Activated naive CD4-positive, alpha-beta T cell treated with anti-CD3 and anti-CD28 coated beads for 36 hours (primary cell): ENCODE measurements around the gene TLCD3B. TPM values are rescaled to one million over a fixed set of nuclear protein-coding genes. Genes with fewer than 3 reads are reported as not detected.

Experiments
- CTCF ChIA-PET: fragments of 350-600 bp; sonication (Branson Sonifier 250); formaldehyde crosslinking; loops from one replicate; lab custom pipeline; 2021; ENCODE audit warnings: antibody characterized with exemption; lab: Charles Lee
- DNase-seq: peaks from one replicate; pipeline ENCODE4 v3.0.0-alpha.2; 2020
- H3K27ac Mint-ChIP-seq: one replicate; pipeline ENCODE4 v1.8.0; 2021; ENCODE audit warnings: mild to moderate bottlenecking, mixed read lengths
- H3K27me3 Mint-ChIP-seq: one replicate; pipeline ENCODE4 v1.8.0; 2021; ENCODE audit warnings: low read depth, mixed read lengths
- H3K36me3 Mint-ChIP-seq: one replicate; pipeline ENCODE4 v1.8.0; 2021; ENCODE audit warnings: low read depth, mixed read lengths
- H3K4me1 Mint-ChIP-seq: one replicate; pipeline ENCODE4 v1.8.0; 2021; ENCODE audit warnings: low read depth, mixed read lengths
- H3K4me3 Mint-ChIP-seq: one replicate; pipeline ENCODE4 v1.8.0; 2021; ENCODE audit warnings: mild to moderate bottlenecking, moderate library complexity, mixed read lengths
- H3K9me3 Mint-ChIP-seq: one replicate; pipeline ENCODE4 v1.8.0; 2021; ENCODE audit warnings: mixed read lengths
- intact Hi-C: fragments of 100-400 bp; cut with micrococcal nuclease; formaldehyde crosslinking; loops from one replicate; pipeline ENCODE4 v1.15.1; 2023
- total RNA-seq, 2 experiments: library from RNA; stranded (reverse); gene quantifications; one replicate each; pipeline ENCODE4 v1.2.3, GENCODE V29; 2021

The TLCD3B gene
- total RNA-seq, 2 experiments from 2014 or later: 4.6 to 6.1 TPM

GRCh38 chr16:30000735-30001631 lies 30.1 kb downstream of the TLCD3B start:
- no peak for DNase-seq
- Mint-ChIP-seq H3K4me1 (peaks cover 17% of the 10 kb centered on the region), H3K9me3 (no peaks in the 10 kb centered on the region), H3K27me3 (no peaks in the 10 kb centered on the region), H3K4me3 (no peak overlapping the region), H3K36me3 (peaks cover 28% of the 10 kb centered on the region), H3K27ac (no peak overlapping the region)
- intact Hi-C loops: no loop called here
- CTCF ChIA-PET: interaction anchor here (0.6 kb wide), 1 partner anchor 262 kb away, joined by 3 read pairs; no protein-coding TSS in a partner anchor

GRCh38 chr16:29999605-30000004 lies 31.5 kb downstream of the TLCD3B start:
- Mint-ChIP-seq H3K36me3 (peaks cover 34% of the 10 kb centered on the region), H3K27me3 (no peaks in the 10 kb centered on the region), H3K9me3 (no peaks in the 10 kb centered on the region)

GRCh38 chr16:29996766-29997250 lies 34.3 kb downstream of the TLCD3B start:
- Mint-ChIP-seq H3K27ac (peak overlapping the region; percentile 98), H3K4me1 (peaks cover 32% of the 10 kb centered on the region), H3K9me3 (no peaks in the 10 kb centered on the region), H3K4me3 (peak overlapping the region; percentile 98), H3K36me3 (peaks cover 38% of the 10 kb centered on the region), H3K27me3 (no peaks in the 10 kb centered on the region)
- intact Hi-C loops: no loop called here
- DNase-seq: no peak
- CTCF ChIA-PET: interaction anchor here (0.6 to 1.2 kb wide), 3 partner anchors 78 to 298 kb away, joined by 3 read pairs; no protein-coding TSS in a partner anchor

More at GRCh38 chr16:29999605-30000004, 31.5 kb downstream of the TLCD3B start:
- Mint-ChIP-seq H3K4me3 (no peak overlapping the region), H3K4me1 (peaks cover 24% of the 10 kb centered on the region), H3K27ac (no peak overlapping the region)
- no peak for DNase-seq
- intact Hi-C loops: no loop called here
- CTCF ChIA-PET: no interaction called here

GRCh38 chr16:29995911-29996765 lies 34.9 kb downstream of the TLCD3B start, which contains the start of gene INO80E:
Gene INO80E, plus strand, starts transcription at chr16:29996241. Its CDS starts 70 bp downstream, at chr16:29996311.
- Mint-ChIP-seq H3K4me3 (peak within 1 kb of the TSS; percentile 98), H3K27ac (peak within 1 kb of the TSS; percentile 98), H3K27me3 (no peaks in the 10 kb centered on the region), H3K36me3 (peaks cover 38% of the 10 kb centered on the region), H3K4me1 (peaks cover 32% of the 10 kb centered on the region), H3K9me3 (no peaks in the 10 kb centered on the region)
- intact Hi-C loops: loop anchor here (1.0 kb wide), 5 partner anchors 23 to 191 kb away; partner anchors contain the start of genes ALDOA, CDIPT, KCTD13 and TAOK2
- CTCF ChIA-PET: interaction anchor here (1.2 kb wide), 2 partner anchors 294 to 297 kb away, joined by 3 read pairs; no protein-coding TSS in a partner anchor
- DNase-seq: peak; percentile 100

GRCh38 chr16:29995324-29995910 lies 35.7 kb downstream of the TLCD3B start, which contains the start of gene HIRIP3:
Gene HIRIP3, minus strand, starts transcription at chr16:29995617. Its CDS starts 12 bp downstream, at chr16:29995605.
- Mint-ChIP-seq H3K9me3 (no peaks in the 10 kb centered on the region), H3K36me3 (peaks cover 41% of the 10 kb centered on the region), H3K4me1 (peaks cover 32% of the 10 kb centered on the region), H3K4me3 (peak within 1 kb of the TSS; percentile 98), H3K27me3 (no peaks in the 10 kb centered on the region), H3K27ac (peak within 1 kb of the TSS; percentile 98)
- CTCF ChIA-PET: interaction anchor here (1.2 kb wide), 1 partner anchor 293 kb away, joined by 3 read pairs; no protein-coding TSS in a partner anchor
- intact Hi-C loops: loop anchor here (1.0 kb wide), 5 partner anchors 22 to 190 kb away; partner anchors contain the start of genes ALDOA, CDIPT, KCTD13 and TAOK2
- peak; percentile 92 for DNase-seq

- CTCF ChIA-PET: no interaction called here
- peak; percentile 77 for DNase-seq
- intact Hi-C loops: loop anchor here (1.0 kb wide), 5 partner anchors 21 to 189 kb away; partner anchors contain the start of genes ALDOA, CDIPT, KCTD13 and TAOK2
- Mint-ChIP-seq H3K4me3 (peak overlapping the region; percentile 98), H3K4me1 (peaks cover 30% of the 10 kb centered on the region), H3K27me3 (no peaks in the 10 kb centered on the region), H3K27ac (peak overlapping the region; percentile 98), H3K36me3 (peaks cover 41% of the 10 kb centered on the region), H3K9me3 (no peaks in the 10 kb centered on the region)
Measured at GRCh38 chr16:29994600-29995323, 36.3 kb downstream of the TLCD3B start.

- Mint-ChIP-seq H3K36me3 (peaks cover 39% of the 10 kb centered on the region), H3K4me1 (peaks cover 28% of the 10 kb centered on the region), H3K27ac (peak overlapping the region; percentile 98), H3K9me3 (no peaks in the 10 kb centered on the region), H3K27me3 (no peaks in the 10 kb centered on the region), H3K4me3 (peak overlapping the region; percentile 98)
- intact Hi-C loops: no loop called here
- no peak for DNase-seq
- CTCF ChIA-PET: interaction anchor here (1.3 to 2.1 kb wide), 2 partner anchors 12 to 38 kb away, joined by 5 read pairs; no protein-coding TSS in a partner anchor
Measured at GRCh38 chr16:29993903-29994599, 37.0 kb downstream of the TLCD3B start.

- CTCF ChIA-PET: interaction anchor here (1.3 to 2.1 kb wide), 2 partner anchors 13 to 39 kb away, joined by 5 read pairs; no protein-coding TSS in a partner anchor
- H3K4me3 Mint-ChIP-seq: no peak overlapping the region
- intact Hi-C loops: no loop called here
- H3K36me3 Mint-ChIP-seq: peaks cover 38% of the 10 kb centered on the region
- H3K27ac Mint-ChIP-seq: peak overlapping the region; percentile 98
- no peak for DNase-seq
- H3K4me1 Mint-ChIP-seq: peaks cover 25% of the 10 kb centered on the region
- no peaks in the 10 kb centered on the region for H3K27me3 Mint-ChIP-seq
- no peaks in the 10 kb centered on the region for H3K9me3 Mint-ChIP-seq
Measured at GRCh38 chr16:29993191-29993902, 37.7 kb downstream of the TLCD3B start.

GRCh38 chr16:29992344-29992967 lies 38.6 kb downstream of the TLCD3B start:
- H3K9me3 Mint-ChIP-seq: no peaks in the 10 kb centered on the region
- peak overlapping the region; percentile 9 for H3K4me3 Mint-ChIP-seq
- intact Hi-C loops: no loop called here
- CTCF ChIA-PET: interaction anchor here (1.3 to 2.1 kb wide), 2 partner anchors 14 to 39 kb away, joined by 5 read pairs; no protein-coding TSS in a partner anchor
- H3K4me1 Mint-ChIP-seq: peaks cover 19% of the 10 kb centered on the region
- no peaks in the 10 kb centered on the region for H3K27me3 Mint-ChIP-seq
- DNase-seq: no peak
- peaks cover 33% of the 10 kb centered on the region for H3K36me3 Mint-ChIP-seq
- H3K27ac Mint-ChIP-seq: peak overlapping the region; percentile 63

- no peak overlapping the region for H3K4me3 Mint-ChIP-seq
- CTCF ChIA-PET: no interaction called here
Measured at GRCh38 chr16:29991571-29991904, 39.5 kb downstream of the TLCD3B start.

More at GRCh38 chr16:29991571-29991904, 39.5 kb downstream of the TLCD3B start:
- Mint-ChIP-seq H3K27me3 (no peaks in the 10 kb centered on the region), H3K27ac (no peak overlapping the region), H3K9me3 (no peaks in the 10 kb centered on the region), H3K36me3 (peaks cover 29% of the 10 kb centered on the region), H3K4me1 (peaks cover 15% of the 10 kb centered on the region)
- DNase-seq: no peak
- intact Hi-C loops: no loop called here
